MM.1S (cell line): ENCODE measurements around the gene MROH7.

Experiments used
- DNase-seq: peaks from one replicate; pipeline ENCODE4 v3.0.0-alpha.2; 2015
- H2AFZ ChIP-seq: fragments of 300-600 bp; sonication (generic); 2 replicates; pipeline ENCODE4 v1.6.0; 2016; ENCODE audit warnings: antibody characterized with exemption, low read length
- H3F3A ChIP-seq: fragments of 300-600 bp; sonication (generic); 2 replicates; pipeline ENCODE4 v1.6.1; 2016; ENCODE audit warnings: mild to moderate bottlenecking, antibody characterized with exemption, low read length, moderate library complexity, mixed read lengths; ENCODE audit not compliant: insufficient read depth
- H3K27ac ChIP-seq: fragments of 300-600 bp; sonication (generic); 2 replicates; pipeline ENCODE4 v1.5.1; 2016; ENCODE audit warnings: mild to moderate bottlenecking, low read length
- H3K27me3 ChIP-seq: fragments of 300-600 bp; sonication (generic); replicated peaks from 2 replicates; pipeline ENCODE4 v1.6.0; 2016; ENCODE audit warnings: low read length; ENCODE audit not compliant: insufficient read depth
- H3K36me3 ChIP-seq: fragments of 300-600 bp; sonication (generic); replicated peaks from 2 replicates; pipeline ENCODE4 v1.6.1; 2016; ENCODE audit warnings: mild to moderate bottlenecking, low read length, mixed read lengths; ENCODE audit not compliant: insufficient read depth
- H3K4me1 ChIP-seq: fragments of 300-600 bp; sonication (generic); 2 replicates; pipeline ENCODE4 v1.6.1; 2016; ENCODE audit warnings: low read length, mixed read lengths
- H3K4me2 ChIP-seq: fragments of 300-600 bp; sonication (generic); 2 replicates; pipeline ENCODE4 v1.6.0; 2016; ENCODE audit warnings: low read depth, low read length
- H3K4me3 ChIP-seq: fragments of 300-600 bp; sonication (generic); 2 replicates; pipeline ENCODE4 v1.5.1; 2016; ENCODE audit warnings: low read length, mixed read lengths
- H3K79me2 ChIP-seq: fragments of 300-600 bp; sonication (generic); 2 replicates; pipeline ENCODE4 v1.6.1; 2016; ENCODE audit warnings: mixed run types, low read length, mixed read lengths
- H3K9ac ChIP-seq: fragments of 300-600 bp; sonication (generic); 2 replicates; pipeline ENCODE4 v1.6.1; 2016; ENCODE audit warnings: low read length, mixed read lengths
- H3K9me2 ChIP-seq: fragments of 300-600 bp; sonication (generic); replicated peaks from 2 replicates; pipeline ENCODE4 v1.6.1; 2016; ENCODE audit warnings: mild to moderate bottlenecking, low read length, mixed read lengths; ENCODE audit not compliant: insufficient read depth
- H3K9me3 ChIP-seq: fragments of 300-600 bp; sonication (generic); replicated peaks from 2 replicates; pipeline ENCODE4 v1.6.1; 2016; ENCODE audit warnings: mild to moderate bottlenecking, low read length, mixed read lengths; ENCODE audit not compliant: insufficient read depth
- H4K20me1 ChIP-seq: fragments of 300-600 bp; sonication (generic); 2 replicates; pipeline ENCODE4 v1.6.1; 2016; ENCODE audit warnings: mild to moderate bottlenecking, low read length, moderate library complexity, mixed read lengths; ENCODE audit not compliant: insufficient read depth
- EZH2 ChIP-seq: fragments of 300-600 bp; sonication (generic); optimal IDR thresholded peaks from 2 replicates; pipeline ENCODE3; 2017; ENCODE audit warnings: low read depth, mild to moderate bottlenecking, antibody characterized with exemption, low read length, mixed read lengths
- EZH2phosphoT487 ChIP-seq: fragments of 300-600 bp; sonication (generic); IDR thresholded peaks from 2 replicates; pipeline ENCODE4 v1.6.1; 2018; ENCODE audit warnings: antibody characterized with exemption, low read length
- TF ChIP-seq, protein P1 (sequence below): fragments of 300-600 bp; sonication (generic); IDR thresholded peaks from 2 replicates; pipeline ENCODE4 v1.5.1; 2016; ENCODE audit warnings: antibody characterized with exemption, low read length, mixed read lengths

Gene MROH7

DNA sequence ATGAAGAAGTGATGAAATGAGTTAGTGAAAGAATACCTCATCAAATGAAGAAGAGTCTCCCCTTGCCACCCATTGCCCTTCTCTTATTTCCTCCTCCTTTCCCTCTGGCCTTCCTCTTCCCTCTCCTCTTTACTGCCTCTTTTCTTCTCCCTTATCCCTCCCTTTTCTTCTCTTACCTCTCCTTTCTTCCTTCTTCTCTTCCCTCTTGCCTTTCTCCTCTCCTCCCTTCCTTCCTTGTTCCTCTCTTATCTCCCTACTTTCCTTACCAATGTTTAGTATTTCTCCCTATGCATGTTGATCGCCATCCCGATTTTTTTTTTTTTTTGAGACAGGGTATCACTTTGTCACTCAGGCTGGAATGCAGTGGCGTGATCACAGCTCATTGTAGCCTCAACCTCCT is 8.8 kb downstream of the MROH7 start:
- no peak overlapping the region for H2AFZ ChIP-seq
- H3K4me1 ChIP-seq: no peaks in the 10 kb centered on the region
- no peaks in the 10 kb centered on the region for H4K20me1 ChIP-seq
- H3K9me3 ChIP-seq: no peaks in the 10 kb centered on the region
- no peak for DNase-seq
- H3K4me2 ChIP-seq: no peak overlapping the region
- no peaks in the 10 kb centered on the region for H3K9me2 ChIP-seq
- H3K79me2 ChIP-seq: no peaks in the 10 kb centered on the region
- TF ChIP-seq, protein P1, sequence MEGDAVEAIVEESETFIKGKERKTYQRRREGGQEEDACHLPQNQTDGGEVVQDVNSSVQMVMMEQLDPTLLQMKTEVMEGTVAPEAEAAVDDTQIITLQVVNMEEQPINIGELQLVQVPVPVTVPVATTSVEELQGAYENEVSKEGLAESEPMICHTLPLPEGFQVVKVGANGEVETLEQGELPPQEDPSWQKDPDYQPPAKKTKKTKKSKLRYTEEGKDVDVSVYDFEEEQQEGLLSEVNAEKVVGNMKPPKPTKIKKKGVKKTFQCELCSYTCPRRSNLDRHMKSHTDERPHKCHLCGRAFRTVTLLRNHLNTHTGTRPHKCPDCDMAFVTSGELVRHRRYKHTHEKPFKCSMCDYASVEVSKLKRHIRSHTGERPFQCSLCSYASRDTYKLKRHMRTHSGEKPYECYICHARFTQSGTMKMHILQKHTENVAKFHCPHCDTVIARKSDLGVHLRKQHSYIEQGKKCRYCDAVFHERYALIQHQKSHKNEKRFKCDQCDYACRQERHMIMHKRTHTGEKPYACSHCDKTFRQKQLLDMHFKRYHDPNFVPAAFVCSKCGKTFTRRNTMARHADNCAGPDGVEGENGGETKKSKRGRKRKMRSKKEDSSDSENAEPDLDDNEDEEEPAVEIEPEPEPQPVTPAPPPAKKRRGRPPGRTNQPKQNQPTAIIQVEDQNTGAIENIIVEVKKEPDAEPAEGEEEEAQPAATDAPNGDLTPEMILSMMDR: no peak
- TF ChIP-seq EZH2phosphoT487 (no peak), EZH2 (no peak)
- no peaks in the 10 kb centered on the region for H3K36me3 ChIP-seq
- H3K27ac ChIP-seq: no peak overlapping the region
- no peaks in the 10 kb centered on the region for H3F3A ChIP-seq
- H3K9ac ChIP-seq: no peak overlapping the region
- H3K4me3 ChIP-seq: no peak overlapping the region
- no peaks in the 10 kb centered on the region for H3K27me3 ChIP-seq

DNA sequence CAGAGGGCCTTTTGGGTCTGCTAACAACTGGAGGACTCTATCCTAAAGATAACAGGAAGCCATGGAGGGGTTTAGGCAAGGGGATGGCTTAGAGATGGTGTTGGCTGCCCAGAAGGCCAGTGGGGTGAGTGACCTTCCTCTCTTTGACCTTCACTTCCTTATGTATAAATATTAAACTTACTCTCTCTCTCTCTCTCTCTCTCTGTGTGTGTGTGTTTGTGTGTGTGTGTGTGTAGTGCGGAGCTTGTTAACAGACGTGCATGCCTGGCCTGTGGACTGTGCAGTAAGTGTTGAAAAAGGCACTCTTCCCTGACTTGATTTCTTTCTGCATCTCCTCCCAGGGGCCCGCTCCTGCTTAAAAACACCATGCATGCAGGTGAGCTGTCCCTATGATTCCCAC is 10.0 kb downstream of the MROH7 start:
- Histone ChIP-seq H3K4me2 (no peak overlapping the region), H3K4me3 (no peak overlapping the region), H3F3A (no peaks in the 10 kb centered on the region)

DNA sequence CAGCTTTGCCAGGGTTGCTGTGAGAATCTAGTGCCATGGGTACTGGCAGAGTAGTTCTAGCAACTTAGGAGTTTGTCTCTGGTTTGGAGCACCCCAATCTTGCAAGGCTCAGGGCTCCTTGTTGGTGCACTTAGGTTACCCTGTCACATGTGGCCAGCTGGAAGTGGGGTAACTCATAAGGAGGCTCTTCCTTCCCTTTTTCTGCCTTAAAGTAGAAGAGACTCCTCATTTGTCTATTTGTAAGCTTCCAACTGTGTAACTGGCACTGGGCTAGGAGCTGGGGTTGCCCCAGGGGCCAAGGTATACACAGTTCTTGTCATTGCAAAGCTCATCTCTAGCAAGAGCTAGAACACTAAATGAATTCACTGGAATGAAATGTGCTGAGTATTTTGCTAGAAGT is 10.6 kb downstream of the MROH7 start:
- Histone ChIP-seq H3K4me3 (no peak overlapping the region), H3K36me3 (no peaks in the 10 kb centered on the region), H3K9me3 (no peaks in the 10 kb centered on the region), H3K9ac (no peak overlapping the region), H3F3A (no peaks in the 10 kb centered on the region), H3K4me2 (no peak overlapping the region), H3K79me2 (no peaks in the 10 kb centered on the region), H2AFZ (no peak overlapping the region), H4K20me1 (no peaks in the 10 kb centered on the region), H3K27ac (no peak overlapping the region), H3K9me2 (no peaks in the 10 kb centered on the region), H3K4me1 (no peaks in the 10 kb centered on the region), H3K27me3 (no peaks in the 10 kb centered on the region)
- TF ChIP-seq, protein P1: no peak
- TF ChIP-seq EZH2 (no peak), EZH2phosphoT487 (no peak)
- no peak for DNase-seq

More for the DNA sequence above, 10.0 kb downstream of the MROH7 start:
- Histone ChIP-seq H3K9ac (no peak overlapping the region), H2AFZ (no peak overlapping the region), H3K4me1 (no peaks in the 10 kb centered on the region), H3K9me2 (no peaks in the 10 kb centered on the region), H3K27me3 (no peaks in the 10 kb centered on the region), H3K27ac (no peak overlapping the region), H3K36me3 (no peaks in the 10 kb centered on the region), H4K20me1 (no peaks in the 10 kb centered on the region), H3K9me3 (no peaks in the 10 kb centered on the region), H3K79me2 (no peaks in the 10 kb centered on the region)
- no peak for TF ChIP-seq EZH2
- DNase-seq: no peak

DNA sequence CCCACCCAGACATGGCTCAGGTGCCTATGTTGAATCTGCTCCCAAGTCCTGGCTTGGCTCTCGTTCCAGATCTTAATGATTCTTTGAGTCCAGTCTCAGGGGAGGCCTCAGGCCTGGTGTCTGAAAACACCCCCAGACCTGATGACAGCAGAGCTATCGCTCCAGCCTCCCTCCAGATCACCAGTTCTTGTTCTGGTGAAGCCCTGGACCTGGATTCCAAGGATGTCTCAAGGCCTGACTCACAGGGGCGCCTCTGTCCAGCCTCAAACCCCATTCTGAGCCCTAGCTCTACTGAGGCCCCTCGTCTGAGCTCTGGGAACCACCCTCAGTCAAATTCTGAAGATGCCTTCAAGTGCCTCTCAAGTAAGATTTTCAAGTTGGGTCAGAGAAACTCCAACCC is 11.4 kb downstream of the MROH7 start:
- H3K4me1 ChIP-seq: no peaks in the 10 kb centered on the region
- no peak overlapping the region for H3K4me3 ChIP-seq
- no peaks in the 10 kb centered on the region for H3K79me2 ChIP-seq
- H3K36me3 ChIP-seq: no peaks in the 10 kb centered on the region
- H2AFZ ChIP-seq: no peak overlapping the region
- TF ChIP-seq EZH2phosphoT487 (no peak), EZH2 (no peak)
- TF ChIP-seq, protein P1: no peak
- DNase-seq: no peak
- H3F3A ChIP-seq: no peaks in the 10 kb centered on the region
- no peak overlapping the region for H3K9ac ChIP-seq
- H4K20me1 ChIP-seq: no peaks in the 10 kb centered on the region
- no peaks in the 10 kb centered on the region for H3K9me3 ChIP-seq
- H3K27me3 ChIP-seq: no peaks in the 10 kb centered on the region
- no peak overlapping the region for H3K27ac ChIP-seq
- H3K9me2 ChIP-seq: no peaks in the 10 kb centered on the region
- no peak overlapping the region for H3K4me2 ChIP-seq
